GM10248 (cell line): ENCODE measurements around the gene ACBD5.
"Not testable (repeated sequence)": the region's sequence is repeated elsewhere in the genome, so short reads cannot be mapped to it uniquely, and the experiment has no call there.

Source experiments
- CTCF ChIA-PET: fragments of 300-600 bp; sonication (Branson Sonifier 250); formaldehyde crosslinking; extraction: SDS; loops from one replicate; lab custom pipeline; 2021; ENCODE audit warnings: antibody characterized with exemption; lab: Yijun Ruan, JAX
- POLR2A ChIA-PET: fragments of 350-650 bp; sonication (Branson Sonifier 250); formaldehyde crosslinking; extraction: SDS; loops from one replicate; lab custom pipeline; 2020; ENCODE audit warnings: antibody characterized with exemption; lab: Yijun Ruan, JAX
- DNase-seq: peaks from one replicate; pipeline ENCODE4 v3.0.0; 2012; ENCODE audit errors: extremely low spot score
- CTCF ChIP-seq: IDR thresholded peaks from 2 replicates; pipeline ENCODE4 v1.5.1; 2012; ENCODE audit warnings: mild to moderate bottlenecking, low read depth; ENCODE audit errors: extremely low read depth, missing control alignments, control extremely low read depth

Gene ACBD5

GRCh38 chr10:27240212-27241009, at the start of gene ACBD5:
Gene ACBD5 (minus strand): TSS chr10:27240797. CDS start chr10:27240688, 109 bp downstream.
- POLR2A ChIA-PET = no interaction called here
- CTCF ChIA-PET = interaction anchor here (1.9 to 2.4 kb wide), 2 partner anchors 12 to 16 kb away, joined by 7 to 11 read pairs; no protein-coding TSS in a partner anchor
- TF ChIP-seq CTCF = no peak
- DNase-seq = peak; percentile 79

GRCh38 chr10:27285093-27285492, 44.5 kb upstream of the ACBD5 start:
- no peak for DNase-seq
- TF ChIP-seq CTCF = peak; percentile 26
- POLR2A ChIA-PET = no interaction called here
- CTCF ChIA-PET = interaction anchor here (1.5 to 2.9 kb wide), 2 partner anchors 33 to 61 kb away, joined by 6 to 9 read pairs; no protein-coding TSS in a partner anchor

GRCh38 chr10:27276581-27276980, 36.0 kb upstream of the ACBD5 start:
- POLR2A ChIA-PET = no interaction called here
- CTCF ChIA-PET = no interaction called here
- TF ChIP-seq CTCF = no peak
- no peak for DNase-seq

GRCh38 chr10:27266025-27266424, 25.4 kb upstream of the ACBD5 start:
- CTCF ChIA-PET = interaction anchor here (2.6 kb wide), 1 partner anchor 11 kb away, joined by 9 read pairs; no protein-coding TSS in a partner anchor
- DNase-seq, POLR2A ChIA-PET: not testable (repeated sequence)

- POLR2A ChIA-PET, DNase-seq, CTCF ChIA-PET: not testable (repeated sequence)
Measured at GRCh38 chr10:27262788-27263187, 22.2 kb upstream of the ACBD5 start.

- peak; percentile 37 for DNase-seq
- ChIA-PET POLR2A (no interaction called here), CTCF (interaction anchor here (1.4 to 1.5 kb wide), 2 partner anchors 12 to 102 kb away, joined by 3 to 6 read pairs; no protein-coding TSS in a partner anchor)
- no peak for TF ChIP-seq CTCF
Measured at GRCh38 chr10:27258838-27259812, 18.5 kb upstream of the ACBD5 start.

GRCh38 chr10:27258492-27258837, 17.9 kb upstream of the ACBD5 start:
- ChIA-PET POLR2A (no interaction called here), CTCF (interaction anchor here (1.4 kb wide), 1 partner anchor 103 kb away, joined by 3 read pairs; no protein-coding TSS in a partner anchor)

More at GRCh38 chr10:27258492-27258837, 17.9 kb upstream of the ACBD5 start:
- DNase-seq = no peak
- no peak for TF ChIP-seq CTCF
